Mucosa of descending colon (tissue), 3 donors: ENCODE measurements around the gene TREM1. TPM values are rescaled to one million over a fixed set of nuclear protein-coding genes. Genes with fewer than 3 reads are reported as not detected.

Experiments used
- total RNA-seq, 3 donors: library from RNA; stranded (reverse); fragmentation: NEBNext Ultra II Directional in 2 of 3; extraction: Animal tissue kit (Norgen Biotek cat#: 25700) in 2 of 3; gene quantifications; one replicate each; pipeline versions ENCODE4 v1.2.1 to v1.2.4, GENCODE V29; 2021 to 2023
- donor health status: DM: no; HTN: no; CAD: no; lungs with moderate emphysema.
- donor health status: DM: no; HTN: no; CAD: no.
- donor health status: DM: no; HTN: yes; CAD: no.

TREM1 gene
- total RNA-seq, 3 donors from 2014 or later, result 1.2 to 2.0 TPM; not detected in 1

Other genes starting within 250 kb of the TREM1 start
- 1 to 10 TPM; 3.4 to 9.7 (median 7.4) TPM for gene UNC5CL, start 247.5 kb downstream of the TREM1 start, total RNA-seq
- under 1 TPM in 1 of 3 donors, not detected in 2; 0.48 TPM for gene TSPO2, start 244.2 kb downstream of the TREM1 start, total RNA-seq
- not detected for gene APOBEC2, start 233.5 kb downstream of the TREM1 start, total RNA-seq
- 10 to 100 TPM; 23.0 to 37.4 (median 23.7) TPM for gene OARD1, start 214.3 kb downstream of the TREM1 start, total RNA-seq
- 10 to 100 TPM; 19.0 to 20.9 (median 20.2) TPM for gene NFYA, start 213.7 kb downstream of the TREM1 start, total RNA-seq
- gene TREML1, start 132.3 kb downstream of the TREM1 start, total RNA-seq, result under 1 TPM in 1 of 3 donors, not detected in 2; 0.35 TPM
- 1 to 10 TPM in 1 of 3 donors, under 1 TPM in 2; 0.29 to 1.3 (median 0.67) TPM for gene TREM2, start 123.6 kb downstream of the TREM1 start, total RNA-seq
- gene TREML2, start 85.5 kb downstream of the TREM1 start, total RNA-seq, result not detected
- not detected for gene TREML4, start 58.3 kb downstream of the TREM1 start, total RNA-seq
- under 1 TPM in 1 of 3 donors, not detected in 2; 0.25 TPM for gene NCR2, start 48.9 kb upstream of the TREM1 start, total RNA-seq